HL-60/S4 treated with phorbol 12-myristate 13-acetate at 8.2 ng/mL for 4 days and 3 days (cell line): ENCODE measurements around the gene EHMT1.
"Not testable (repeated sequence)": the region's sequence is repeated elsewhere in the genome, so short reads cannot be mapped to it uniquely, and the experiment has no call there.

Experiments used
- in situ Hi-C: fragments of 300-500 bp; cut with MboI; formaldehyde crosslinking; loops from 2 replicates; pipeline ENCODE4 v1.15.0; 2022; ENCODE audit warnings: low sequenced_read_pairs

The EHMT1 gene

DNA sequence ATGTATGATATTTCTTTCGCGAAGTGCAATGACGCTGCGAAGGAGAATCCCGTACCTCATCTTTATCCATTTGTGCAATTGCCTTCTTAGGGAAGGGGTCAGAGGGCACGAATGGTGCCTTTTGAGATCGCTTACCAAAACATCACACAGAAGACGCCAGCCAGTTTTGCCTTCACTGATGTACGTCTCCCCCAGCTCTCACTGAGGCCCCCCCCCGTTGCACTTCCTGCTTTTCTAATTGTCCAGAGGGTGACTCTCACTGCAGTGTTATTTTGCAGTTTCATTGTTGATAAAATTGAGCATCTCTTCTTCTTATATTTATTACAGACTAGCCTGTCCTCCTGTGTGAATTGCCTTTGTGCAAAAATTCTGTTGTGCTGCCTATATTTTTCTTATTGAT lies 219.8 kb downstream of the EHMT1 start:
- in situ Hi-C loops = no loop called here

- in situ Hi-C loops = no loop called here
These were observed 224.6 kb downstream of the EHMT1 start for GRCh38 chr9:137843355-137843754.

DNA sequence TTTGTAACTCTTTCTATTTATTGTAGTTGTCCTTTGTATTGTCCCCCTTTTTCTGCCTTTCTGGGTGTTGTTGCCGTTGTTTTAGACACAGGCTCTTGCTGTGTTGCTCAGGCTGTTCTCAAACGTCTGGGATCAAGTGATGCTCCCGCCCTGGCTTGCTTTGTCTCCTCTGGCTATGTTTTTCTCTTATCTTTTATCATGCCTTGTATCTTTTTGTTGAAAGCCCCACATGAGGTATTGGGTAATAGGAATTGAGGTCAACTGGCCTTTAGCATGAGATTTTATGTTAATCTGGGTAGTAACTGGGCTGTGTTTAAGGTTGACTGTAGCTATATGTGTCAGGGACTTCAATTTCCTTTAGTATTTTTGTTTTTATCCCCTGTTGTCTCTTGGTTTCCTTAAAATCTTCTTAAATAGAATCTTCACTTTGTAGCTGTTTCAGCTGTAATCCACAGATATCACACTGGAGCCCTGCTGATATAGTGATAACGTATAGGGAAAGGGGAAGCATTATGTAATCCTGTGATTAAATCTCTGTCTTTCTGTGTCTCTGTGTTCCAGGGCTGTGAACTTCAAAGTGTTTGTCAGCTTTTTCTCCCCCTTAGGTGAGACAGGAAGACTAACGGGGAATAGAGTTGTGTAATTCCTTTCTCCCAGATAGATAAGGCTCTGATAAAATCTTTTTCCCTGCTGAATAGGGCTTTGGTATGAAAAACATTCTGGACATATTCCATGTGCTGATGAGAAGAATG lies 232.9 kb downstream of the EHMT1 start:
- in situ Hi-C loops = no loop called here

GRCh38 chr9:137853392-137853995 lies 234.7 kb downstream of the EHMT1 start:
- in situ Hi-C loops = no loop called here

DNA sequence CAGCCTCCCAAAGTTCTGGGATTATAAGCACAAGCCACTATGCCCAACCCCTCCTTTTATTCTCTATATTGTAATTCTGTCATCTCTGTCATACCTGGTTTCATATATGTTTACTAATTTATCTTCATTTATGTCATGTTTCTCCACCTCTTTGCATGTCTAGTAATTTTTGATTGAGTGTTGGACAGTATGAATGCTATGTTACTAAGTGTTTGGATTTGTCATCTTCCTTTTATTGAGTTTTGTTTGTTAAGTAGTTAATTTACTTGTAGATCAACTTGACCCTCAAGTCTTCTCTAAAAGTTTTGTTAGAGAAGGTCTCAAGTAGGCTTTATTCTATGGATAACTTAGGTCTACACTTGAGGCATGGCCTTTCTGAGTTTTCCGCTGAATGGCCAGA lies 241.6 kb downstream of the EHMT1 start:
- in situ Hi-C loops = no loop called here

DNA sequence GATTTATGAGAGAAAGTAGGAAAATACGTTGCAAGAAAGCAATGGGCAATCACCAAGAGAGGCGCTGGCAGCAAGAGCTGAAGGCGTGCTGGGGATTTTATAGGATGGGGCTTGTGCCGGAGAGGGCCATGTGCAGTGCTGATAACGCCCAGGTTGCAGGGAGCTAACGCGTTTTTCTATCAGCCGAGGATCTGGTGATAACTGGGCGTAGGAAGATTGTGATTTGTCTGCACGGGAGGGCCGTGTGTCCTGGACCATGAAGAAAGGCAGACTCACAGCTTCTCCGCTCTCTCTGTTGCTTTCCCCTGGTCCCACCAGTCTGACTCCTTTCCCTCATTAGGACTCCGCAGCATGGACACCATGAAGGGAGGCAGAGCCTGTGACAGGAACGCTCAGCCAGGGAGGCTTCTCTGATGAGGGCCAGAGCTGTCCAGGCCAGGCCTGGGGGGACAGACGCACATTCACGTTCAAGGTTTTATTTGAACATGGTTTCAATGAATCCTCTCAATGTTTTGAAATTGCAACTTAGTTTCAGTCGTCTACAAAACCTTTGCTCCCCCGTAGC lies 246.9 kb downstream of the EHMT1 start:
- in situ Hi-C loops = no loop called here

GRCh38 chr9:137866226-137867141 lies 247.7 kb downstream of the EHMT1 start:
- in situ Hi-C loops = no loop called here

- in situ Hi-C loops = no loop called here
These were observed 251.6 kb downstream of the EHMT1 start for GRCh38 chr9:137870432-137870831.

DNA sequence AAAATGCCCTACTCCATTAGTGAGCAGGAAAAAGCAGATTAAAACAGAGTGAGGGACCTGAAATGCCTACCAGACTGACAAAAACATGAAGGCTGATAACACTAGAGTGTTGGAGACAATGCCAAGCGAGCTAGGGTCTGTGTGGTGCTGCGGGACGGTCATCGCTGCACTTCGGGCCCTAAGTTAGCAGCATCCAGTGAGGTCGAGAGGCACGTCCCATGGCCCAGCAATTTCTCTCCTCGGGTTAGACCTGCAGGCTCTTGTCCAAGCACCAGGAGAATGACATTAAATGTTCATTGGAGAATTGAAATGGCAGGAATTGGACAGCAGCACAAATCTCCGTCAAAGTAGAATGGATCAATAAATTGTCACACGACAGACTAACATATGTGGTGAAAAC lies 253.5 kb downstream of the EHMT1 start:
- in situ Hi-C loops = no loop called here

DNA sequence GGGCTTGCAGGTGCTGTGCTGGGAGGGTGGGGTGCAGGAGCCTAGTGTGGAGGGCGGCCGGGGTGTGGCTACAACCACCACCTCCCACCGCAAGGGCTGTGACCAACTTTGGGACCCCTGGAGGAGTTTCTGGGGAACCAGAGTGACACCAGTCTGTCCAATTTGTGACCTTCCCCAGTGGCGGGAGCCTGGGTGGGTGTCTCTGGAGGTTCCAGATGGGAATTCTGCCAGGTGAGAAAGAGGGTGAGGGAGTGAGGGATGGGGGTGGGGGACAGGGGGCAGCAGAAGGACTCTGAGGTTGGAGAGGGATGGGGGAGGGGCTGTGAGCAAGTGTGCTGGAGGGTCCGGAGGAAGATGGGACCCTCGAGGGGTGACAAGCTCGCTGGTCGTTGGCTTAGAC lies 254.6 kb downstream of the EHMT1 start:
- in situ Hi-C loops = no loop called here

DNA sequence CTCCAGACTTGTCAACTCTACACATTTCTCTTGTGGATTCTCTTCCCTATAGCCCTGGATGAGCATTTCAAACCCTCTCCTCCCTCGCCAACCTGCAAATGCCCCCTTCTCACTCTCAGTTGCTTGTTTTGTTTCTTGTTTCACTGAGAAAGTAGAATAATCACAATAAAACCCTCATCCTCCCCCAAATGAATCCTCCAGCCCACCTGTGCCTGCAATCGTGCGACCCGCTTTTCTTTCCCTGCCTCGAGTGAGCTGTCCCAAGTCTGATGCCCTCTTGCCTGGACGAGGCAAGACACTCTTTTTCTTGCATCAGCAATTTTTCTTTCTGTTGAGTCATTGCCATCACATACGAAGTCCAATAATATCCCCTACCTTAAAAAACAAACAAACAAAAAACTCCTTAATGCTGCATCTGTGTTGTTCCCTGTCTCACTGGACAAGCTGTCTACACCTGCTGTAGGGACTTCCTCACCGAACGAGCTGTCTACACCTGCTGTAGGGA lies 255.1 kb downstream of the EHMT1 start:
- in situ Hi-C loops = no loop called here

DNA sequence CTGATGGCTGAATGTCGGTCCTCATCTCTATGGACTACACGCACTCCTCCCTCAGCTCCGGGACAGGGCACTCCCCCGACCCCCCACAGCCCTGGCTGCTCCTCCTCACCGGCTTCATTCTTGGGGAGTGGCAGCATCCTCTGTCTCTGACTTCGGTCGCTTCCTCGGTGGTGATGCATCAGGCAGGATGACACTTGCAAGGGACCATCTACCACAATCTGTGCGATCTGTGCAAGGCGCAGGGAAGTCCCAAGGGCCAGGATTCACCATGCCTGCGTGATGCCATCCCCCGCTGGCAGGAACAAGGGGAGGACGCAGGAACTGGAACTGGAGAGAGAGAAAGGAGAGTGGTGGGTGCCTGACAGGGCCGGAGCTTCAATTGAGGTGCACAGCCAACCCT lies 256.5 kb downstream of the EHMT1 start:
- in situ Hi-C loops = no loop called here

- in situ Hi-C loops = no loop called here
These were observed 257.0 kb downstream of the EHMT1 start for GRCh38 chr9:137875846-137876245.

GRCh38 chr9:137876269-137876668 lies 257.5 kb downstream of the EHMT1 start:
- in situ Hi-C loops = no loop called here

- in situ Hi-C loops = no loop called here
These were observed 258.1 kb downstream of the EHMT1 start for GRCh38 chr9:137876781-137877386.

DNA sequence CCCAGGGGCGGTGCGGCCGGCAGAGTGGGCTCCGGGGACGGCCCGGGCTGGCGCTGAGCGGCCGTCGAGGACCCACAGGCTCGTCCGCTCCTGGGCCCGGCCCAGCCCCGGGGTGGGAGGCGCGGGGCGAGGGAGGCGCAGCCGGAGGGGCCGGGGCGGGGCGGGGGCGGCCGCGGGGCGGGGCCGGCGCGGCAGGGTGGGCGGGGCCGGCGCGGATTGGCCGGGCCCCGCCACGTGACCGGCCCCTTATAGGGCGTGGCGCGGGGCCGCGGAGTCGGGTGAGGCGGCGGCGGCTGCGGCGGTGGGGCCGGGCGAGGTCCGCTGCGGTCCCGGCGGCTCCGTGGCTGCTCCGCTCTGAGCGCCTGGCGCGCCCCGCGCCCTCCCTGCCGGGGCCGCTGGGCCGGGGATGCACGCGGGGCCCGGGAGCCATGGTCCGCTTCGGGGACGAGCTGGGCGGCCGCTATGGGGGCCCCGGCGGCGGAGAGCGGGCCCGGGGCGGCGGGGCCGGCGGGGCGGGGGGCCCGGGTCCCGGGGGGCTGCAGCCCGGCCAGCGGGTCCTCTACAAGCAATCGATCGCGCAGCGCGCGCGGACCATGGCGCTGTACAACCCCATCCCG lies 258.8 kb downstream of the EHMT1 start, which contains the start of gene CACNA1B:
Gene CACNA1B (plus strand): TSS at position 277 of the 617 bp plus-strand sequence. CDS start 152 bp downstream, at position 429.
- in situ Hi-C loops = not testable (repeated sequence)

DNA sequence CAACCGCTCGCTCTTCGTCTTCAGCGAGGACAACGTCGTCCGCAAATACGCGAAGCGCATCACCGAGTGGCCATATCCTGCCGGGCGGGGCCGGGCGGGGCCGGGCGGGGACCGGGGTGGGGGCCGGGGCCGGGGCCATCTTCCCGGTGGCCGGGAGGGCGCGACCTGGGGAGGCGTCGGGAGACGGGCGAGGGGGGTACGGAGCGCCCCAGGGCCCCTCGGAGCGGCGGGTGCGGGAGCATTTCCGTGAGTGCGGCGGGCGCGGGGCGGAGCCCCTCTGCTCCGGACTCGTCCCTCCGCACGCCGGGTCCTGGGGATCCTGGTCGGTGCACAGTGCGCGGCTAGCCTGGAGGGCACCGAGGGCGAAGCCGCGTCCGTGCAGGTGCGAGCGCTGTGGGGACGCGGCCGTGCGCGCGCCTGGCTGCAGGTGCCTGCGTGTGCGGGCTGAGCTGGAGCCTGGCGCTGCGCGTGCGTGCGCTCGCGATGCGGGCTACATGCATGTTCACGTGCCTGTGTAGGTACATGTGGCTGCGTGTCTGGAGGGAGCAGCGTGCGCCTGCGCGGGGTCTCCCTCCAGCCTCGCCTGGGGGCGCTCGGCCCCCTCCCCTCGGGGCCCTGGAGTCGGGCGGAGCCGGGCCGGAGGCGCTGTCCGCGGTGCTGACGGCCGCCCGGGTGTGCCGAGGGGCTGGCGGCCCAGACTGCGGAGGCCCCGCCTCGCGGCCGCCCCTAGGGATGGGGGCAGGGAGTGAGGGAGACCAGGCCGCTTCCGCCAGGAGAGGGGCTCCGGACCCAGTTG lies 259.5 kb downstream of the EHMT1 start:
- in situ Hi-C loops = no loop called here

GRCh38 chr9:137879052-137879451 lies 260.2 kb downstream of the EHMT1 start:
- in situ Hi-C loops = no loop called here

DNA sequence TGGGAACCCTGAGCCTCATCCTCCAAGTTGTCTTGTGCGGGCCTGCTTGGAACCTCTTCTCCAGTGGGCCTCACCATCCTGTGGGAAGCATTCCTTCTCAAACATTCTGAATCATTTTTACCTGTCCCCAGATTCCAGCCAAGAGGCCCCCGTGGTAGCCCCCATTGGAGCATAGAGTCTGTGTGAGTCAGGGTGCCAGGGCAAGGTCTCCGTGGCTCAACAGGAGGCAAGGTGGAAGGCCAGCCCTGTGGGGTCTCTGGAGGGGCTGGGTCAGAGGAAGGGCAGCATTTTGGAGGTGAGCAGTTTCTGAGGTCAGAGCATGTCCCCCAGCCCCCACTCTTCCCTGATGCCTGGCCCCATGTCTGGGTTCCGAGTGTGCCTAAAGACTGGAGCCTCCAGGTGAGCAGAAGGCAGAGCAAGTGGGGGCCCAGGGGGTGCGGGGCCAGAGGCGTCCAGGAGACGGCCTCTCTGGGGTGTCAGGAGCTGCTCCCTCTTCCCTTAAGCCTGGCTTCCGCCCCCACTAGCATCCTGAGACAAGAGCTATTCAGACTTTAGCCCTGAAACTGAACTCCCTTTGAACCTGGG lies 260.9 kb downstream of the EHMT1 start:
- in situ Hi-C loops = no loop called here
